Measurements from ENCODE around the gene C1QTNF4.
"Not testable (repeated sequence)": the region's sequence is repeated elsewhere in the genome, so short reads cannot be mapped to it uniquely, and the experiment has no call there.

The C1QTNF4 gene

DNA sequence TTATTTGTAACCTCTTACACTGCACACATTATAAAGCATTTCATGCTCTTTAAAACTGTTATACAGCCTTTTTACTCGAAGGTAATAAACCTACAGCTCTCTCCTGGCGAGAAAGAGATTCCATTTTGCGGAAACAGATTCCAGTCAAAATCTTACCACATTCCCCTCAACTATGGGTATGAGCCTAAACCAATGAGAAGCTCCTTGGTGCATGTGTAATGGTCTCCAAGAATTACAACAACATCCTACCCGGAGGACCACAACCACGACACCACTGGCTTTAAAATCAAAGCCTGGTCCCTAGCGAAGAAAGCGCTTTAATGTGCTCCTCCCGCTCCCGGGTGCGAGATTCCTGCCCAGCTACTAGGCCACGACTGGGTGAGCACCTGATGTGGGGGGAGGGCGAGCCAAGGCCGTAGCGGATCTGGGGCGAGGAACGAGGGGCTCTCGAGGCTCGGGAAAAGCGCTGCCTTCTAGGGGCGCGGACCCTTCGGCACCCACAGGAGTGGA, 42.1 kb downstream of the C1QTNF4 start:
- Histone ChIP-seq H3K79me2 (ENCODE audit: control insufficient read depth, insufficient read depth, low read length, unreplicated experiment) (peaks cover 57% of the 10 kb centered on the region), H3K4me3 (ENCODE audit: low read depth, low read length) (peak overlapping the region; percentile 97), H3K27ac (ENCODE audit: low read depth, low read length) (peak overlapping the region; percentile 76), H3K27me3 (ENCODE audit: insufficient read depth, low read length) (no peaks in the 10 kb centered on the region), H2AFZ (ENCODE audit: low read length, unreplicated experiment) (no peak overlapping the region), H3K4me1 (ENCODE audit: control insufficient read depth, insufficient read depth, low read length, unreplicated experiment) (peaks cover 38% of the 10 kb centered on the region), H3K36me3 (ENCODE audit: insufficient read depth, low read length) (no peaks in the 10 kb centered on the region)

DNA sequence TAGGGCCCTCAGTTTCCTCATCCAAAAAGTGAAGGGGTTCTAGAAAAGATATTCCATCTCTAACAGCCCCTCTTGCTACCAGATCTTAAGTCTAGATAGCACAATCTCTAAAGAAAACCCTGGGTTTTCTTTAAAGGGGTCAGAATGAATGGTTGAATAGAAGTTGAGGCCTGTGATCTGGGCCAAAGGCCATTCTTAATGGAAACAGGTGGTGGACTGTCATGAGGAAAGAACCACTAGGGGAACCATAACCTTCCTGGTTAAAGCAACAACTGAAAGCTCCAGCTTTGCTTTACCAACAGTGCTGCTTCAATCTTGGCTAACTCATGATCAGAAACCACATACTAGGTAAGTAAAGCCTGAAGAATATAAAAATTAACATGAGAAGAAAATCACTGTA, 43.1 kb downstream of the C1QTNF4 start:
- H3K27me3 ChIP-seq (ENCODE audit: insufficient read depth, low read length): no peaks in the 10 kb centered on the region
- peaks cover 67% of the 10 kb centered on the region for H3K79me2 ChIP-seq (ENCODE audit: control insufficient read depth, insufficient read depth, low read length, unreplicated experiment)
- no peak overlapping the region for H2AFZ ChIP-seq (ENCODE audit: low read length, unreplicated experiment)
- no peak overlapping the region for H3K27ac ChIP-seq (ENCODE audit: low read depth, low read length)
- H3K4me1 ChIP-seq (ENCODE audit: control insufficient read depth, insufficient read depth, low read length, unreplicated experiment): peaks cover 39% of the 10 kb centered on the region
- peak overlapping the region; percentile 97 for H3K4me3 ChIP-seq (ENCODE audit: low read depth, low read length)
- H3K36me3 ChIP-seq (ENCODE audit: insufficient read depth, low read length): no peaks in the 10 kb centered on the region

DNA sequence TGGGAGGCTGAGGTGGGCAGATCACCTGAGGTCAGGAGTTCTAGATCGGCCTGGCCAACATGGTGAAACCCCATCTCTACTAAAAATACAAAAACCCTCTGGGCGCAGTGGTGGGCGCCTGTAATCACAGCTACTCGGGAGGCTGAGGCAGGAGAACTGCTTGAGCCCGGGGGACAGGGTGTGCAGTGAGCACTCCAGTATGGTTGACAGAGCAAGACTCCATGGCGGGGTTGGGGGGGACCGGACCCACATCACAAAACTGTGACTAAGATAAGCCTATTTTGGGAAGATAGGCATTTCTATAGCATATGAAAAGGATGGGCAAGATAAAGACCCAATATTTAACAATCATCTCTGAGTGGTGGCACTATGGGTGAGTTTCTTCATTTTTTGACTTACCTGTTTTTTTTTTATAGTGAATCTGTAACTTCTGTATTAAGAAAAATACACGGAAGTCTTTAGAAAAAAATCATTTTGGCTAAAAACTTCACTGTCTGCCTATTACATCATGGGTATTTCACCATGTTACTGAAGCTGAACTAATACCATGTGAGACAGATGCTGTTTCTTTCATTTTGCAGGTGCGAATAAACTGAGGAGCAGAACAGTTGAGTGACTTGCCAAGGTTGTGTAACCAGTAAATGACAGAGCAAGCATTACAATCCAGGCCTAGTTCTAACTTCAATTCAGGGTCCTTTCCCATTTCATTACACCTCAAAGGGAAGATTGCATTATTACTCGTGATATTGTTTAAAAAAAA, 43.7 kb downstream of the C1QTNF4 start:
- Histone ChIP-seq H2AFZ (ENCODE audit: low read length, unreplicated experiment) (no peak overlapping the region), H3K79me2 (ENCODE audit: control insufficient read depth, insufficient read depth, low read length, unreplicated experiment) (peaks cover 70% of the 10 kb centered on the region), H3K27ac (ENCODE audit: low read depth, low read length) (no peak overlapping the region), H3K4me1 (ENCODE audit: control insufficient read depth, insufficient read depth, low read length, unreplicated experiment) (peaks cover 39% of the 10 kb centered on the region), H3K4me3 (ENCODE audit: low read depth, low read length) (peak overlapping the region; percentile 97), H3K36me3 (ENCODE audit: insufficient read depth, low read length) (no peaks in the 10 kb centered on the region), H3K27me3 (ENCODE audit: insufficient read depth, low read length) (no peaks in the 10 kb centered on the region)

DNA sequence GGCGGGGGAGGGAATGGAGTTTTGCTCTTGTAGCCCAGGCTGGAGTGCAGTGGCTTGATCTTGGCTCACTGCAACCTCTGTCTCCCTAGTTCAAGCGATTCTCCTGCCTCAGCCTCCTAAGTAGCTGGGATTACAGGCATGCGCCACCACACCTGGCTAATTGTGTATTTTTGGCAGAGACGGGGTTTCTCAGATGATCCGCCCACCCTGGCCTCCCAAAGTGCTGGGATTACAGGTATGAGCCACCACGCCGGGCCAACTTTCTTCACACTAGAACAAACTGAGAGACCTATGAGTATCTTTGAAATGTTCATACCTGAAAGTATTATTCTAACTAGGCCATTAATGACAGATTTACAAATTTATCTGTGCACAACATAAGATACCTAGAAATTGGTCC, 47.9 kb downstream of the C1QTNF4 start:
- not testable (repeated sequence) for H3K27ac ChIP-seq (ENCODE audit: low read depth, low read length); H3K36me3 ChIP-seq (ENCODE audit: insufficient read depth, low read length); H3K27me3 ChIP-seq (ENCODE audit: insufficient read depth, low read length); H3K4me3 ChIP-seq (ENCODE audit: low read depth, low read length); H2AFZ ChIP-seq (ENCODE audit: low read length, unreplicated experiment)
- Histone ChIP-seq H3K4me1 (ENCODE audit: control insufficient read depth, insufficient read depth, low read length, unreplicated experiment) (peaks cover 38% of the 10 kb centered on the region), H3K79me2 (ENCODE audit: control insufficient read depth, insufficient read depth, low read length, unreplicated experiment) (peaks cover 93% of the 10 kb centered on the region)

DNA sequence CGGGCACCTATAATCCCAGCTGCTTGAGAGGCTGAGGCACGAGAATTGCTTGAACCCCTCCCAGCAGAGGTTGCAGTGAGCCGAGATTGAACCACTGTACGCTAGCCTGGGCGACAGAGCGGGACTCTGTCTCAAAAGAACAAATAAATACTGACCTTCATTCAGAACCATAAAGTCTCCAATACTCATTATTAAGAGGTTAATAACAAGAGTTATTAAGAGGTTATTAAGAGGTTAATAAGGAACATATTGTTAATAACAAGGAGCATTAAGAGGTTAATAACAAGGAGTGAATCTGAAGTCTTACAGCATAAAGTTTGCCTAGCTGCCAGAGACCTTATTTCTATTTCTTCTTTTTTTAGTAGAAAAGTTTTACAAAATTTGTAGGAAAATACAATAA, 48.9 kb downstream of the C1QTNF4 start:
- Histone ChIP-seq H3K4me3 (ENCODE audit: low read depth, low read length) (no peak overlapping the region), H3K79me2 (ENCODE audit: control insufficient read depth, insufficient read depth, low read length, unreplicated experiment) (peaks cover 87% of the 10 kb centered on the region), H3K36me3 (ENCODE audit: insufficient read depth, low read length) (no peaks in the 10 kb centered on the region), H2AFZ (ENCODE audit: low read length, unreplicated experiment) (no peak overlapping the region), H3K4me1 (ENCODE audit: control insufficient read depth, insufficient read depth, low read length, unreplicated experiment) (peaks cover 38% of the 10 kb centered on the region), H3K27me3 (ENCODE audit: insufficient read depth, low read length) (no peaks in the 10 kb centered on the region), H3K27ac (ENCODE audit: low read depth, low read length) (no peak overlapping the region)

DNA sequence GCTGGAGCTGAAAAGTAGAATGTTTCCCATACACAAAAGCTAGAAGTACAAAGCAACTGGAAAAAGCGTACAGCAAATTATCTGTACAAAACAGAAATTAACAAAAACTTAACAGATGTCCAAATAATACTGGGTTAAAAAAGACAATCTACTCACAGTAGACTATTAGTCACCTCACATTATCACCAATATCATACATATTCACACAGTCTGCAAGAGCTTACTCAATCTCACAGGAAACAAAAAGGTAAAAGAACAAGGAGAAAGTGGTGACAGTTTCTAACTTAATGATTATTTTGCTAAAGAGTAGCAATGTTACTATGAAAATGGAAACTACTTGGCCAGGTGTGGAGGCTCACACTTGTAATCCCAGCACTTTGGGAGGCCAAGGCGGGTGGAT, 53.1 kb downstream of the C1QTNF4 start:
- H3K27me3 ChIP-seq (ENCODE audit: insufficient read depth, low read length): no peaks in the 10 kb centered on the region
- H3K79me2 ChIP-seq (ENCODE audit: control insufficient read depth, insufficient read depth, low read length, unreplicated experiment): peaks cover 86% of the 10 kb centered on the region
- H3K36me3 ChIP-seq (ENCODE audit: insufficient read depth, low read length): no peaks in the 10 kb centered on the region
- H2AFZ ChIP-seq (ENCODE audit: low read length, unreplicated experiment): no peak overlapping the region
- H3K4me3 ChIP-seq (ENCODE audit: low read depth, low read length): no peak overlapping the region
- H3K4me1 ChIP-seq (ENCODE audit: control insufficient read depth, insufficient read depth, low read length, unreplicated experiment): peaks cover 32% of the 10 kb centered on the region
- H3K27ac ChIP-seq (ENCODE audit: low read depth, low read length): peak overlapping the region; percentile 56; the same call in 1 of the 2 replicates

DNA sequence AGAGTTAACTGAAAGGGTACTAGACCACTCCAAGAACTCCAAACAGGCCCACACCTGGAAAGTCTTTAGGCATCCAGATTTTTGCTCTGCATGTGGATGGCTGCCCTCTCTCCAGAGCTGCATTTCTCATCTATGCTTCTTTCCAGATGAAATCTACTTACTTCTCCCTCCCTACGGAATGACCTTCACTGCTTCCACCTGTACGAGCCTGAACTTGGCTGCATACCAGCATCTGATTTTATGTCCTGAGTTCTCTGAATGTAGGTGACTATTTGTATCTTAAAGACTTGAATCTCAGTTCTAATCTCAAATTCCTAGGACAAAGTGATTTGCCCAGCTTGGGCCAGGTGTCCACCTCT, 54.6 kb downstream of the C1QTNF4 start:
- no peaks in the 10 kb centered on the region for H3K36me3 ChIP-seq (ENCODE audit: insufficient read depth, low read length)
- peak overlapping the region; percentile 51 for H3K4me3 ChIP-seq (ENCODE audit: low read depth, low read length)
- H3K4me1 ChIP-seq (ENCODE audit: control insufficient read depth, insufficient read depth, low read length, unreplicated experiment): peaks cover 36% of the 10 kb centered on the region

More for the DNA sequence above, 54.6 kb downstream of the C1QTNF4 start:
- H3K79me2 ChIP-seq (ENCODE audit: control insufficient read depth, insufficient read depth, low read length, unreplicated experiment): peaks cover 88% of the 10 kb centered on the region
- H2AFZ ChIP-seq (ENCODE audit: low read length, unreplicated experiment): no peak overlapping the region
- H3K27ac ChIP-seq (ENCODE audit: low read depth, low read length): peak overlapping the region; percentile 52
- H3K27me3 ChIP-seq (ENCODE audit: insufficient read depth, low read length): no peaks in the 10 kb centered on the region

All from ACC112 (cell line).